Measurements from ENCODE around the gene PIEZO1. TPM values are rescaled to one million over a fixed set of nuclear protein-coding genes. Genes with fewer than 3 reads are reported as not detected.

PIEZO1 gene
- total and polyA plus RNA-seq, 9 of the 15 experiments (the other 6 are each of a cell fraction or from before 2014, with no cell fraction given) = 3.6 to 432 (median 131) TPM

DNA sequence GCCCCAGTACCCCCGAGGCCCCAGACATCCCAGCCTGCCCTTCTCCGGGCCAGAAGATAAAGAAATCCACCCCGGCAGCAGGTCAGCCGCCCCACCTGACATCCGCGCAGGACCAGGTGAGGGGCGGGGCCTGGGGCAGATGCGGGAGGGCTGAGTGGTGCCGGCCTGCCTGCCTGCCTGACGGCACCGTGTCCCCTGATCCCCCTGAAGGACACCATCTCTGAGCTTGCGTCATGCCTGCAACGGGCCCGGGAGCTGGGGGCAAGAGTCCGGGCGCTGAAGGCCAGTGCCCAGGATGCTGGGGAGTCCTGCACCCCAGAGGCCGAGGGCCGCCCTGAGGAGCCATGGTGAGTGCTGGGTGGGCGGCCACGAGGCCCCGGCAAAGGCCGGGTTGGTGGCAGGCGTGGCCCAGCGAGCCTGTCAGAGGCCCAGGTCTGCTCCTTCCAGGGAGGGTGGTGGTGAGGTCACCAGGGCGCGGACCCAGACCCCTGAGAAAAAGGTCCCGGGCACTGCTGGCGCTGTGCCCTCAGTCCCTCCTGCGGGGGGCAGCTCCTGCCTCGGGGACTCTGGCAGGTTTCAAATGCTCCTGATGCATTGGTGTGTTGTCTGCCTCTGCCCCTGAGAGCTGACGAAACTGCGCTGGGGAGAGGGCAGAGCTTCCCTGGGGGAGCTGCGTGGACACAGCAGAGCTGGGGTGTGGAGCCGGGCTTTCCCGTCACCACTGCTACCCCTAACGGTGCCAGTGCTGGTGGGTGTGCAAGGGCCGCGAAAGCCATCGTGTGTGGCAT, 19.7 kb upstream of the PIEZO1 start (continued):
- TF ChIP-seq ZNF24 (IDR thresholded peaks at IDR 0.05) (no peak), ARID2 (IDR thresholded peaks at IDR 0.05) (no peak), SMAD1 (IDR thresholded peaks at IDR 0.05; ENCODE audit: low read depth, low read length, partially characterized antibody) (no peak), NKRF (IDR thresholded peaks at IDR 0.05; ENCODE audit: borderline replicate concordance) (no peak), ATF6 (CRISPR knock-in tag; IDR thresholded peaks at IDR 0.05) (no peak), PTBP1 (IDR thresholded peaks at IDR 0.05; ENCODE audit: low read depth, low read length) (no peak), ARNT (IDR thresholded peaks at IDR 0.05) (no peak), ZNF280A (IDR thresholded peaks at IDR 0.05; ENCODE audit: low read depth, partially characterized antibody) (no peak), HBP1 (CRISPR knock-in tag; IDR thresholded peaks at IDR 0.05) (no peak), TSC22D4 (tag; IDR thresholded peaks at IDR 0.05) (no peak), HDAC2 (IDR thresholded peaks at IDR 0.05) (no peak), ZNF347 (CRISPR knock-in tag; IDR thresholded peaks at IDR 0.05; ENCODE audit: low read depth) (no peak), ZNF143 (CRISPR knock-in tag; IDR thresholded peaks at IDR 0.05) (no peak), CSDE1 (IDR thresholded peaks at IDR 0.05) (no peak), ZSCAN32 (CRISPR knock-in tag; IDR thresholded peaks at IDR 0.05) (no peak)
- TF ChIP-seq, protein P1, sequence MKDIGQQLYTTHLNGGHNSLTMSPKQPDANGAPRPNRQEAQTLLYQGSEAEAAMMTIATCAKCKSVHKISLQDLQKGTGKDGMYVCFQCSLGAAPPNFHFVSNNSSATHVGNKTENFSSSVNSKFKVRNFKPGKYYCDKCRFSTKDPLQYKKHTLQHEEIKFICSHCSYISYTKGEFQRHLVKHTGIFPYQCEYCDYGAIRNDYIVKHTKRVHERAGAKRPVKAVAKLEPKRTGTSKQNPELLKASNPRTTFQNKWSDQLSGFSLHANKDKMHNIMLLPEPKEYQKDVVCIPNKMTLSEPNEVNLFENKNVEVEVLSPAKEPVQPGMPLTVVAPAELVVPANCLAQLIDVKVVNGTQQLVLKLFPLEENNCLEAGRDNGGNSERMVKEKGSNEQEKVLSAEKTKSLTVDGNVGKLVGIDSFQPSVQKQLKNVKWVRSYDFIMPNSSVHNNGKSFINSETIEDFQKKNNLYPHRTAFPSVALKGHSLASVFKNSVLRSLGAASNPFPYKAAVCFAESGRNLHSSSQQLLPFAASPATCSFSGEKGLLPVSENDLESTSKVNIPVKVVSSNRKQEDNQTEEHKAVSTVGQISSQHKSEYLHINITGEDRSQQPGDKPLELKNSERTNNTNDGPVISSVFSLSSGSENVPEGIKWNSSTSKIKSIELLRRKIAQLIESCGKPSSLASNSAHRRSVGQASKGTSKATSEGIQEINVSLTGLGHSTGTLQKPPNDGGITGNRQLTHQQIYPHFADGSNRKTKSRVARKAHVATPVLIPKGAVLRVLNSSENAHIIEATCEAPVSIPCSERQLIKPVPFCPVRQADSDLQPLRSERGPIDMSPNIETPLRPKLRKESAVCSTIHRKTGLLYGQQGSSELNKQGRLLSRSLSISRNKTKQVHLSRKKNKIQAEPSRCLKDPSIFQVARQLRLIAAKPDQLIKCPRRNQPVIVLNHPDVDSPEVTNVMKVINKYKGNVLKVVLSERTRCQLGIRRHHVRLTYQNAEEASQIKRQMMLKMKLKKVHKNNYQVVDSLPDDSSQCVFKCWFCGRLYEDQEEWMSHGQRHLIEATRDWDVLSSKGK (CRISPR knock-in tag; IDR thresholded peaks at IDR 0.05) = no peak
